ENCODE data around the gene NKX1-2.

NKX1-2 gene

DNA sequence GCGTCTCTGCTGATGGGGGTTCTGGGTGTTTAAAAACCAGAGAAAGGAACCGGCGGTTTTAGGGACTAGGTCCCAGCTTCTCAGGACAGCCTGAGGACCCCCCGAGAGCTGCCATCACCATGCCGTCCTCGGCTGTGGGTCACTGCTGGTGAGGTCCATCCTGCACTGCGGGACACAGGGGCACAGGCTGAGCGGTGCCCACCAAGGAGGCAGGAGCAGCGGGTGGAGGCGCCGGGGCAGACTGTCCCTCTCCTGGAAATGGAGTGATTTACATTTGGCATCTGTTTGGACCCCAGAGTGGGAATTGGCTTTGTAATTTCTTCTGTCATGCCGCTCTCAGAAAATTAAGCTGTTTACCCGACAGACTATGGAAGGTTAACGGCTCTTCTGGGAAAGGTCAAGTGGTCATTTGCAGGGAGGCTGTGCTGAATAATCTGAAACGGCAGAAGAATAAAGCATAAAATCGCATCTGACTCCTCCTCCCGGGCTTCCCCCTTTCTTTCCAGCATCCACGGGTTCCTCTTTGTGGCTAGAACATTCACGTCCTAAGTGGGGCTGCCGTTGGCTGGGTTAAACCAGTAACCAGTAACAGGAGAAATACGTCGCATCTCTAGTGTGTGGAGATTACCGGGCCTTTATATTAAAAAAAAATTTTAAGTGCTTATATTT, 43.5 kb upstream of the NKX1-2 start:
- Histone ChIP-seq H3K9ac (ENCODE audit: insufficient read length) (no peak overlapping the region), H3K9me3 (ENCODE audit: low read depth, low read length) (no peaks in the 10 kb centered on the region), H3K36me3 (ENCODE audit: insufficient read depth, low read length) (no peaks in the 10 kb centered on the region), H3K27ac (no peak overlapping the region), H3K4me3 (no peak overlapping the region)
- TF ChIP-seq POLR2AphosphoS5 (IDR thresholded peaks at IDR 0.05; ENCODE audit: borderline replicate concordance, low read depth, low read length) (no peak), FOXP2 (optimal IDR thresholded peaks at IDR 0.05; ENCODE audit: control extremely low read depth, extremely low read length, insufficient read depth) (no peak), EZH2 (IDR thresholded peaks at IDR 0.05) (no peak)
- DNase-seq (ENCODE audit: low read depth, low spot score), result no peak

- no peak overlapping the region for H3K9ac ChIP-seq (ENCODE audit: insufficient read length)
- DNase-seq (ENCODE audit: low read depth, low spot score), result no peak
- no peak overlapping the region for H3K27ac ChIP-seq
- H3K36me3 ChIP-seq (ENCODE audit: insufficient read depth, low read length), result no peaks in the 10 kb centered on the region
- TF ChIP-seq POLR2AphosphoS5 (IDR thresholded peaks at IDR 0.05; ENCODE audit: borderline replicate concordance, low read depth, low read length), result no peak
- no peak for TF ChIP-seq FOXP2 (optimal IDR thresholded peaks at IDR 0.05; ENCODE audit: control extremely low read depth, extremely low read length, insufficient read depth)
- no peak for TF ChIP-seq EZH2 (IDR thresholded peaks at IDR 0.05)
- H3K4me3 ChIP-seq, result no peak overlapping the region
- H3K9me3 ChIP-seq (ENCODE audit: low read depth, low read length), result no peaks in the 10 kb centered on the region
Measured at GRCh38 chr10:124492266-124492665, 42.4 kb upstream of the NKX1-2 start.

DNA sequence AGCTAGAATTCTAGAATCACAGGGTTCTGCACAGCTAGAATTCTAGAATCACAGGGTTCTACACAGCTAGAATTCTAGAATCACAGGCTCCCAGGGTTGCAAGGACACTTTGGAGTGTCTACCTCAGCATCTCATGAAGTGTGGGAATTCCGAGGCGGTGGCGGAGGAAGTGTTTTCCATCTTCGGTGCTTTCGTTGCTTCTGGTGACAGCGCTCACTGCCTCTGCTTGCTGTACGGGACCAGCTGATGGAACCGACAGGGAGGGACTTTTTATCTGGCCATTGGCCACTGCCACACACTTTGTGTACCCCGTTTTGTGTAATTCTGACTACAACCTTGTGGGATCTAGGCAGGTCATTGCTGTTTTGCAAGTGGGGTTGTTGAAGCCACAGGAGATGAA, 41.3 kb upstream of the NKX1-2 start:
- no peak overlapping the region for H3K9ac ChIP-seq (ENCODE audit: insufficient read length)
- TF ChIP-seq POLR2AphosphoS5 (IDR thresholded peaks at IDR 0.05; ENCODE audit: borderline replicate concordance, low read depth, low read length) (no peak), FOXP2 (optimal IDR thresholded peaks at IDR 0.05; ENCODE audit: control extremely low read depth, extremely low read length, insufficient read depth) (no peak), EZH2 (IDR thresholded peaks at IDR 0.05) (no peak)
- H3K36me3 ChIP-seq (ENCODE audit: insufficient read depth, low read length), result no peaks in the 10 kb centered on the region
- H3K9me3 ChIP-seq (ENCODE audit: low read depth, low read length), result no peaks in the 10 kb centered on the region
- no peak overlapping the region for H3K4me3 ChIP-seq
- no peak overlapping the region for H3K27ac ChIP-seq
- DNase-seq (ENCODE audit: low read depth, low spot score), result no peak

DNA sequence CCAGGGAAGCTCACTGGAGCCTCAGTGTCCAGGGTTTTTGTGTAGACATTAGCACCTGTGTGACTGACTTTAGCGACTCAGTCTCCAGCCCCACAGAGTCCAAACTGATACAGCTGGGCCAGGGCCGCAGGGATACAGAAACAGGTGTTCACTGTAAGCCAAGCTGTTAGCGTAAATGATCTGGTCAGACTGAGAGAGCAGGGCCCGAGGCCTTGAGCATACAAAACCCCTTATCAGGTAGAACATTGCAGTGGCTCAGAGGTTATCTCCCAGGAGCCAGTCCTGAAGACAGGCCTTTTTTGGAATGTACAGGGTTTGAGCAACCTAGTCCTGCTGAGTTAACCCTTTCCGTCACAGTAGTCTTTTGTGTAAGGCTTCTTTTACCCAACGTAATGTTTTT, 36.8 kb upstream of the NKX1-2 start:
- no peaks in the 10 kb centered on the region for H3K9me3 ChIP-seq (ENCODE audit: low read depth, low read length)
- TF ChIP-seq EZH2 (IDR thresholded peaks at IDR 0.05) (no peak), FOXP2 (optimal IDR thresholded peaks at IDR 0.05; ENCODE audit: control extremely low read depth, extremely low read length, insufficient read depth) (no peak), POLR2AphosphoS5 (IDR thresholded peaks at IDR 0.05; ENCODE audit: borderline replicate concordance, low read depth, low read length) (no peak)
- H3K27ac ChIP-seq, result no peak overlapping the region
- no peak overlapping the region for H3K4me3 ChIP-seq
- H3K9ac ChIP-seq (ENCODE audit: insufficient read length), result no peak overlapping the region
- DNase-seq (ENCODE audit: low read depth, low spot score), result no peak
- no peaks in the 10 kb centered on the region for H3K36me3 ChIP-seq (ENCODE audit: insufficient read depth, low read length)

- TF ChIP-seq FOXP2 (optimal IDR thresholded peaks at IDR 0.05; ENCODE audit: control extremely low read depth, extremely low read length, insufficient read depth) (no peak), POLR2AphosphoS5 (IDR thresholded peaks at IDR 0.05; ENCODE audit: borderline replicate concordance, low read depth, low read length) (no peak), EZH2 (IDR thresholded peaks at IDR 0.05) (no peak)
- Histone ChIP-seq H3K9ac (ENCODE audit: insufficient read length) (no peak overlapping the region), H3K36me3 (ENCODE audit: insufficient read depth, low read length) (no peaks in the 10 kb centered on the region), H3K9me3 (ENCODE audit: low read depth, low read length) (no peaks in the 10 kb centered on the region), H3K4me3 (no peak overlapping the region), H3K27ac (no peak overlapping the region)
- no peak for DNase-seq (ENCODE audit: low read depth, low spot score)
Measured at GRCh38 chr10:124484661-124485060, 34.8 kb upstream of the NKX1-2 start.

- no peak for TF ChIP-seq EZH2 (IDR thresholded peaks at IDR 0.05)
- no peak for TF ChIP-seq FOXP2 (optimal IDR thresholded peaks at IDR 0.05; ENCODE audit: control extremely low read depth, extremely low read length, insufficient read depth)
- no peak for TF ChIP-seq POLR2AphosphoS5 (IDR thresholded peaks at IDR 0.05; ENCODE audit: borderline replicate concordance, low read depth, low read length)
Measured at GRCh38 chr10:124484031-124484430, 34.2 kb upstream of the NKX1-2 start.

DNA sequence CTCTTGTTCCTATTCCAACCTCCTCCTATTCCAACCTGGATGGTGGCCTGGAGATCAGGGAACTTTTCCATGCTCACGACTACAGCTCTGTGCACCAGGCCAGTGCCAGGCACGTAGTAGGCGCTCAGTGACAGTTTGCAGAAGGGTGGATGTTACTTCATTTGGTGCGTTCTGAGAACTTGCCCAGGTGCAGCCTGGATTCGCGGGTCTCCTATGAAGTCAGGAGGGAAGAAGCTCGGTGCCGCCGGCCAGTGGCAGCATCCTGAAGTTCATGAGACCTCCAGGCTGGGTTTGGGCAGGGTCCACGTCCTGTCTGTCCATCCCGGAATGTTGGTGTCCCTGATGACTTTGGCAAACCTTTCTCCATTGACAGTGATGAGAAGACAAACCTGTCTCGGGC, 33.0 kb upstream of the NKX1-2 start:
- TF ChIP-seq EZH2 (IDR thresholded peaks at IDR 0.05), result no peak
- no peak for TF ChIP-seq POLR2AphosphoS5 (IDR thresholded peaks at IDR 0.05; ENCODE audit: borderline replicate concordance, low read depth, low read length)
- TF ChIP-seq FOXP2 (optimal IDR thresholded peaks at IDR 0.05; ENCODE audit: control extremely low read depth, extremely low read length, insufficient read depth), result no peak
- Histone ChIP-seq H3K36me3 (ENCODE audit: insufficient read depth, low read length) (no peaks in the 10 kb centered on the region), H3K9ac (ENCODE audit: insufficient read length) (no peak overlapping the region), H3K27ac (no peak overlapping the region), H3K9me3 (ENCODE audit: low read depth, low read length) (no peaks in the 10 kb centered on the region), H3K4me3 (no peak overlapping the region)
- DNase-seq (ENCODE audit: low read depth, low spot score), result no peak

More at GRCh38 chr10:124484031-124484430, 34.2 kb upstream of the NKX1-2 start:
- Histone ChIP-seq H3K27ac (no peak overlapping the region), H3K4me3 (no peak overlapping the region), H3K9ac (ENCODE audit: insufficient read length) (no peak overlapping the region), H3K9me3 (ENCODE audit: low read depth, low read length) (no peaks in the 10 kb centered on the region), H3K36me3 (ENCODE audit: insufficient read depth, low read length) (no peaks in the 10 kb centered on the region)
- no peak for DNase-seq (ENCODE audit: low read depth, low spot score)

DNA sequence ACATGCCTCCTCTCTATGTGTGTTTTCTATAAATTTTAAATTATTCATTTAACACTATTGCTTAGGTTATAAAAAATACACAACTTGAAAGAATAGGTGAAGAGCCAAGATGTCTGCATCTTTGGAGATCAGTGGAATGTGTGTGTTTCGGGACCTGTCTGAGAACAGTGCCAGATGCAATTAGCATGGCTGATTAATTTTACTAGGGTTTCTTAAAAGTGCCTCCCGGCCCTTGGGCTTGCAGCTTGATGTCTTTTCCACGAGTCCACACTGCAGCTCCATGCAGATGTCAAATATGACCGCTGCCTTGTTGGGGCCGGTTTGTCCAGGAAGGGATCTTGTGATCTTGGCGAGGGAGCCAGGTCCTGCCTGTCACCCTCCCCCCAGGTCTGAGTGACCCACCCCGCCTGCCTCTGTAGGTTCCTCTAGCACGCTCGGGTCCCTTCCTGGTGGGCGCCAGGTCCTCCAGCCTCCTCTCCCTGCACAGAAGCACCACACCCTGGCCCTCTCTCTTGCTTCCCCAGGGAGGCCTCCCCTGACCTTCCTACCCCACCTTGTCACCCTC, 32.5 kb upstream of the NKX1-2 start:
- no peak overlapping the region for H3K4me3 ChIP-seq
- no peak for DNase-seq (ENCODE audit: low read depth, low spot score)
- H3K9ac ChIP-seq (ENCODE audit: insufficient read length), result no peak overlapping the region
- no peak for TF ChIP-seq POLR2AphosphoS5 (IDR thresholded peaks at IDR 0.05; ENCODE audit: borderline replicate concordance, low read depth, low read length)
- TF ChIP-seq FOXP2 (optimal IDR thresholded peaks at IDR 0.05; ENCODE audit: control extremely low read depth, extremely low read length, insufficient read depth), result no peak
- no peak for TF ChIP-seq EZH2 (IDR thresholded peaks at IDR 0.05)
- H3K27ac ChIP-seq, result no peak overlapping the region
- H3K9me3 ChIP-seq (ENCODE audit: low read depth, low read length), result no peaks in the 10 kb centered on the region
- H3K36me3 ChIP-seq (ENCODE audit: insufficient read depth, low read length), result no peaks in the 10 kb centered on the region

Measured in SK-N-MC (cell line).